GM21515 (cell line): Measurements from ENCODE around the gene BCL7C.
A peak's percentile ranks its signal among the peaks of the same experiment; 100 is the strongest.
"Not testable (repeated sequence)": the region's sequence is repeated elsewhere in the genome, so short reads cannot be mapped to it uniquely, and the experiment has no call there.

ENCODE experiments used
- ATAC-seq: cut with Tn5 transposase; IDR thresholded peaks from one replicate; pipeline ENCODE4 v1.9.1; 2021; ENCODE audit not compliant: unreplicated experiment

The BCL7C gene

DNA sequence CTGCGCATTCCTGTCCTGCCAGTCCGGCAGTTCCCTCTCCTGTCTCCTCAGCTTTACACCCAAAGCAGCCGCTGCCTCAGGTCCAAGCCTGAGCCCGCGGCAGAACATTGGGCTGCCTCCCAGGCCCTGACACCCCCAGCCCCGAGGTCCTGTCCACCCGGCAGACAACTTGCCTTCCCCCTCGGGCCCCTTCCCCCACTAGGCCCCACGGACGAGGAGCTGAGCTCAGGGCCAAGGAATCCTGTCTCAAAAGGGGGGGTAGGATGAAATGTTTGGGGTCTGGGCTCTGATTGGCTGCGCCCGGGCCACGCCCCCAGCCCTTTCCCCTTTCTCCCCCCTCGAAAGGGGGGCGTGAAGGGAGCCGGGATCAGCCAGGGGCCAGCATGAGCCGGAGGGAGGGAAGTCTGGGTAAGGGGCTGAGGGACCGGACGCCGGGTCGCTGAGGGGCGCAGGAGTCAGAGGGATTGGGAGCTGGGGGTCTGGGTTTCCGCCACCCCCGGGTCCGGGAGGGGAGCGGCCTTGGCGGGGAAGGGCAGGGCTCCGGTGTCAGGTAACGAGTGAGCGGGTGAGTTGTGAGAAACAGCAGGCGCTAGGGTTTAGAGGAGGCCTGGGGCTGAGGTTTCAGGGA, 2.5 kb upstream of the BCL7C start, which contains the start of gene CTF1:
CTF1 (plus strand) TSS at position 354 of the 628 bp plus-strand sequence; CDS start at position 384, 30 bp downstream.
- ATAC-seq, result no peak

DNA sequence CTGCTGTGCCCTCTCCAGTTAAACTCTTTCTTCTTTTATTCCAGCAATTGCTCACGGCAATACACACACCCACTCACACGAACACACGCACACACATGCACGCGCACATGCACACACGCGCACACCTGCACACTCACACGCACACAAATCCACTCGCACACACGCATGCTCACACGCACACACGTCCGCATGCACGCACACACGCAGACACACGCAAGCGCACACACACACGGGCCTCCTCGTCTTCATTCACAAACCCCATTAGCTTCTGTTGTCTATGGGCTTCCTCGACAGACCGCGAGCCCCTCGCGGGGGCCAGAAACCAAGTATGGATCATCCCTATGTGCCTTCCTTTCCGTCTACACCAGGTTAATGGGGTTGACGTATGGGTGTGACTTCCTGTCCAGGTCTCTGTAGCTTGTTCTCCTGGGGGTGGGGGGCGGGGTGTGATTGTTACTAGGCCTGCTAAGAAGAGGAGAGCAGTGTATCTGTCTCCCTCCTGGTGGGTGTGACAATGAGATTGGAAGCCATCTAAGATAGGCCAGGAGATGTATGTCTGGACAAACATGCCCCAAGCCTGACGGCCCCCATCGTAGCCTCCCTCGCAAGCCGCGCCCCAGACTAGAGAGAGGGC, 1.9 kb upstream of the BCL7C start:
- no peak for ATAC-seq

DNA sequence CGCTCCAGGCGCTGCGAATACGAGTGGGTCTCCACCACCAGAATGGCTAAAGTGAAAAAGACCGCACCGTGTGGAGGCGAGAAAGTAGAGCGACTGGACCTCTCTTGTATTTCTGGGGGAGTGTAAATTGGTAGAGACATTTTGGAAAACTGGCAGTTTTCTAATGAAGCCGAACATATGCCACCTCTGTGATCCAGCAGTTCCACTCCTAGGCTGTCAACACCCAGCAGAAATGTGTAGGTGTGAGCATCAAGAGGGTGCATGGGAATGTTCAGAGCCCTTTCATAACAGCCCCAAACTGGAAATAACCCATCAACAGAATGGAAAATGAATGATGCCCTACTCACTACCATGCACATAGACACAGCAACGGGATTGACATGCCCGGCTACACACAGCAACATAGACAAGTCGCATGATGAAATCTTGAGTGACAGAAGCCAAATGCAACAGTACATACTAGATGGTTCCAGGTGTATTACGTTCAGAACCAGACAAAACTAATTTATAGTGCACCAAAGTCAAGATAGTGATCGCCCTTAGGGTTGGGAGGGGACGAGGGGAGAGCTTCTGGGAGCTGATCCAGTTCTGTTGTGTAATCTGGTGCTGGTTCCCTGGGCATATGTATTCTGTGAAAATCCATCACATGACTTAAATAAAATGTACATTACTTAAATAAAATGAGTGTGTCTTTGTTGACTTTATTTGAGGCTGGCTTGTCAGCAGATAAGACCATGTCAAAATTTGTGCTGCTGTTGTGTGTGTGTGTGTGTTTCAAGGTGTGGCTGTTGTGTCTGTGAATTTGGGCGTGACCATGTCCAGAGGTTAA, 877 bp upstream of the BCL7C start:
- ATAC-seq, result no peak

DNA sequence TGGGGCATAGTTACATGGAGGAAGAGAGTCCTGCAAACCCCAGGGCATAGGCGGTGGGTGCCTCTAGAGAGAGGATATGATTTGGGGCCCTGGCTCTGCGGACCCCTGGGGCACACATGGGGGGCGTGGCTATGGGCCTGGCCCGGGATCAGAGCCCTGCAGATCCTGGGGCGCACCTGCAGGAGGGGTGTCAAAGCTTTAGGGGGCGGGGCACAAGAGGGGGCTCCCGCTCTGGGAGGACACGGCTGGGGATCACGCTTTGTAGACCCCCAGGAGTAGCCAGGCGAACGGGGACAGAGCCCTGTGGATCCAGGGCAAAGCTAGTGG, 497 bp downstream of the BCL7C start:
- ATAC-seq, result peak; percentile 15

DNA sequence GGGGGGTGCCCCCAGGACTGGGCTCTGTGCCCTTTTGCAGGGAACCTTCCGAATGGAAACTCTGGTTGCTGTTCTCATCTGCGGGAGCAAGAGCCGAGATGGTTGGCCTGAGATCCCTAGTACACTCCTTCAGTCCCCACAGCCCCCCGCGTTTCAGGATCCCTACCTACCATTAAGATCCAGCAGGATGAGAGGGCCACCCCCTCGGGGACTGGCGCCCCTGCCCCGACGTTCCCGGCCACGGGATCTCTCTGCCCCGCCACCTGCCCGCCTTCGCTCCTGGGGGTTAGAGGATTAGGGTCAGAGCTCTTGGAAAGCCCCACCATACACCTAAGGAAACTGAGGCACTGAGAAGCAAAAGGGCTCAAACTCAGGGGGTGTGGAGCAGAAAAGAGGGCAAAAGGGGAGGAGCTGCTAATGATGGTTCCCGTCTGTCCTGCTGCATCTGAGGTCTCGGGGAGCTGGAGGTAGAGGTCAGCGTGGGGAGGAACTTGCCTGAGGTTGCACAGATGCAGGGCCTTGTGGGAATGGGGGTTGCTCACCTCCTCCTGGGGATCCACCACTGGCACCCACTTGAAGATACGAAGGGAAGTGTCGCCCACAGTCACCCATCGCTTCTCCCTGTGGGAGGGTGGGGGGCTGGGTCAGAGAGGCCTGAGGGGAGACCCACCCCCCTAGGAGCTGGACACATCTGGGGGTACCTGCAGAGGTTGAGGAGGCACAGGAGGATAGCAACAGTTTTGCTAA, 1.0 kb downstream of the BCL7C start:
- ATAC-seq, result no peak

DNA sequence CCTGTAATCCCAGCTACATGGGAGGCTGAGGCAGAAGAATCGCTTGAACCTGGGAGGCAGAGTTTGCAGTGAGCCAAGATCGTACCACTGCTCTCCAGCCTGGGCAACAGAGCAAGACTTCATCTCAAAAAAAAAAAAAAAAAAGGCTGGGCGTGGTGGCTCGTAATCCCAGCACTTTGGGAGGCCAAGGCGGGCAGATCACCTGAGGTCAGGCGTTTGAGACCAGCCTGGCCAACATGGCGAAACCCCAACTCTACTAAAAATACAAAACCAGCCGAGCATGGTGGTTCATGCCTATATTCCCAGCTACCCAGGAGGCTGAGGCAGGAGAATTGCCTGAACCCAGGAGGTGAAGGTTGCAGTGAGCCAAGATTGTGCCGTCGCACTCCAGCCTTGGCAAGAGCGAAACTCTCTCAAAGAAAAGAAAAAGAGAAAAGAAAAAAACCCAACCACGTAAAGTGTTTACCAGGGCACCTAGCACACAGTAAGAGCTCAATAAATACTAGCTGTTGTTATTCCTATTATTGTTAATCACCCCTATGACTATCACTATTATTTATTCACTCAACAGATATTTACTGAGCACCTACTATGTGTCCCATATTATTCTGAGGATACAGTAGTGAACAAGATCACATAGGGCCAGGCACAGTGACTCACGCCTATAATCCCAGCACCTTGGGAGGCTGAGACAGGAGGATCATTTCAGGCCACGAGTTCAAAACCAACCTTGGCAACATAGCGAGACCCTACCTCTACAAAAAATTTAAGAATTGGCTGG, 2.6 kb downstream of the BCL7C start:
- not testable (repeated sequence) for ATAC-seq

DNA sequence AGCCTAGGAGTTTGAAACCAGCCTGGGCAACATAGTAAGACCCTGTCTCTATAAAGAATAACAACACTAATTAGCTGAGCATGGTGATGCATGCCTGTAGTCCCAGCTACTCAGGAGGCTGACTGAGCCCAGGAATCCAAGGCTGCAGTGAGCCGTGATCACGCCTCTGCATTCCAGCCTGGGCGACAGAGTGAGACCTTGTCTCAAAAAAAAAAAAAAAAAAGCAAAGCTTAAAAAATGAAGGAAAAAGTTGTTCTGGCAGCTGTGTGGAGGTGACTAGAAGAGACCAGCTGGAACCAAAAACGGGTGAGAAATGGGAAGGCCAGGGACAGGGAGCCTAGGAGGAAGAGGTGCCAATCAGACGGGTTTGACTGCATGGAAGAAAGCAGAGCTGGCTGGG, 4.2 kb downstream of the BCL7C start:
- ATAC-seq, result no peak

DNA sequence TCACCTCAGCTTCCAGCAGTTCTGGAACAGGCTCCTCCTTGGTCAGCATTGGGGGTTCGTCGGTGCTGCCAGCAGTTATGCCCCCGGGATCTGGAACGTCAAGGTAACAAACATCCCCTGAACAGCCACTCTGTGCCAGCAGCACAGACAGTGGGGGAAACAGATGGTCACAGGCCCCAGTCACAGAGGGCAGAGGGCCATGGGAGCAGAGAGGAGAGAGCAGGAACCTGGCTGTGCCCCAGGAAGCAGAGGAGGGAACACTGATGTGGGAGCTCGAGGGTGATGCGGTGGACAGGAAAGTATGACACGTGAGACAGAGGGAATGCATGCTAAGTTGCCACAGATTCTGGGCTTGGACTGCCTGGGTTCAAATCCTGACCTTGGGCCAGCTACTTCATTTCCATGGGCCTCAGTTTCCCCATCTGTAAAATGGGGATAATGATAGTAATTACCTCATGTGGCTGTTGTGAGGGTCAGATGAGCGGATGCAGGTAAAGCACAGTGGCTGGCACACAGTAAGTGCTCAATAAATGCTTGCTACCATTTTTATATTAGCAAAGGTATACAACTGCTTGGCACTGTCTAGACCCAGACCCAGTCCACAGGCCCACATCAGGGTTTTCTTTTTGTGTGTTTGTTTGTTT, 4.9 kb downstream of the BCL7C start:
- no peak for ATAC-seq

DNA sequence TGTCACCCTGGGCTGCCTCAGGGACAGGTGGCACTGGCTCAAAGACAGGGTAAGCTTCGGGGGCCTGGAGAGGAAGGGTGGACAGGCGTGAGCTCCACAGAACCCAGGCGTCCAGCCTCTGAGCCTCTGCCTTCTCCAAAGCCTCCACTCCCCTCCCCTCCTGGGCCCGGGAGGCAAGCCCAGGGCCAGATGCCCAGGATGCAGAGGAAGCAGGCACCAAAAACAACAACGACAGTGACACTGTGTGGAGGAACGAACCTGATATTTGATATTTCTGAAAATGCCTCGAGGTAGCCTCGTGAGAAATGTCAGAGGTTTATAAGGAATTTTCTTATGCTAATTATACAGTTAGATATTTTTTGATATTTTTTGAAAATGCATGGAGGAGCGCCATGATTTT, 6.0 kb downstream of the BCL7C start:
- ATAC-seq, result no peak

DNA sequence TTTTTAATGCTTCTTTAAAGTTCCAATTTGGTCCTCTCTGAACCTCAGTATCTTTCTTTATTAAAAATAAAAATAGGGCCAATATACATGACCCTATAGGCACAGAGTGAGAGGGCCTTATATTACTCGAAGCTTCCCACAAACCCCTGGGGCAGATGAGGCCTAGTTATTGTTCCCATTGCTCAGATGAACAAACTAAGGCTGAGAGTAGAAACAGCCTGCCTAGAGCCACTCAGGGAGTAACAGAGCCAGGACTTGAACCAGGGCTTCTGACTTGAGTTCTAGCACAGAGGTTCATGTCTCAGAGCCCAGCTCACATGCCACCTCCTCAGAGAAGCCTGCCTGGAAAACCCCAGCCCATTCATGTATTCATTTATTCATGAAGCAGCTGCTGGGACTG, 7.7 kb downstream of the BCL7C start:
- no peak for ATAC-seq

DNA sequence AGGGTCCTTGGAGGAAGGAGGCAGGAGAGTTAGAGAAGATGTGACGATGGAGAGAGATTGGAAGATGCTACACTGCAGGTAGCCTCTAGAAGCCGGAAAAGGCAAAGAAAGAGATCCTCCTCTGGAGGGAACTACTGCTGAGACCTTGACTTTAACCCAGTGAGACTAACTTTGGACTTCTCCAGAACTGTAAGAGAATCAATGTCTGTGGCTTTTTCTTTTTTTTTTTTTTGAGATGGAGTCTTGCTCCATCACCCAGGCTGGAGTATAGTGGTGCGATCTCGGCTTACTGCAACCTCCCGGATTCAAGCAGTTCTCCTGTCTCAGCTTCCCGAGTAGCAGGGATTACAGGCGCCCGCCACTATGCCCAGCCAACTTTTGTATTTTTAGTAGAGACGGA, 8.7 kb downstream of the BCL7C start:
- no peak for ATAC-seq

DNA sequence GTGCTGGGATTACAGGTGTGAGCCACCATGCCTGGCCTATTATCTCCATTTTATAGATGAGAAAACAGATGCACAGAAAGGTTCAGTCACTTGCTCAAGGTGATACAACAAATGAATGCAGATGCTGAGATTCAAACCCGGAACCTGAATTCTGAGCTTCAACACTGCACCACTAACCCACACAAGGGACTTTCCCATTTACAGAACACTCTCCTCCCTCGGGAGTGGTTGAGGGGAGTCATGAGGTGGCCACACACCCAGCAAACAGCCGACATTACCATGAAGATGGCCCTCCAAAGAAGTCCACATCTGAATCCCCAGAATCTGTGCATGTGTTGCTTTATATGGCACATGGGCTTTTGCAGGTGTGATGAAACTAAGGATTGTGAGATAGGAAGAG, 9.1 kb downstream of the BCL7C start:
- no peak for ATAC-seq

DNA sequence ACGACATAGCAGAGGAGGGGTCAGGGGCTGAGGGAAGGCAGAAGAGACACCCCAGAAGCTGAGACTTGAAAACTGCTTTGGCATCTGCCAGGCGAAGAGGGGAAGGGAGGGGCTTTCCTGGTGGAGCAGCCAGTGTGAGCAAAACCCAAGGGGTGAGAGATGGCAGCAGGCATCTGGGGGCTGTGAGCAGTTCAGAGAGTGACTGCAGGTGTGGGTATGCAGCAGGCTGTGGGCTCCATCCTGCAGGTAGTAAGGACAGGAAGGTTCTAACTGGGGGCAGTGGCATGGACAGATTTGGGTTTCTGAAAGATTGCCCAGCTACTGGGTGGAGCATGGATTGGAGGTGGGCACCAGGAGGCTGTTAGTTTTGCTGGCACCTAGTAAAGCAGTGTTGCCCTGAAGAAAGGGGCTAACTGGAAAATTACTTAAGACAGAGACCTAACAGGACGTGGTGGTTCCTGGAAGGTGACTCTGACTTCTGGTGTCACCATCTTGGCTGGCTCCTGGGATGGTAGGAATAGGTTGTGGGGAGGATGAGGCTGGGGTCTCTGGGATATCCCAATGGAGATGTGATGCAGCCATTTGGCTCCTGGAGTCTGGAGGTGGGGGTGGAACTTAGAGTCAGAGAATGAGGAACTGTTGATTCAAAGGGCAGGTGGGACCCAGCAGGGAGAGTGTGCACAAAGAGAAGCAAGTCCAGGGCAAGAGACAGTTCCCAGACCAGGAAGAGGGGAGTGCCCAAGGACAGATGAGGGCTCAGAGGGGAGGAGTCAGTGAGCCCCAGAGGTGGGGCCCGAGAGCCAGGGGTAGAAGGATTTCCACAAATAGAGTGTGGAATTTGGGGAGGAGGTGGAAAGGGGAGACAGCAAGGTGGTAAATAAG, 11.2 kb downstream of the BCL7C start:
- no peak for ATAC-seq

DNA sequence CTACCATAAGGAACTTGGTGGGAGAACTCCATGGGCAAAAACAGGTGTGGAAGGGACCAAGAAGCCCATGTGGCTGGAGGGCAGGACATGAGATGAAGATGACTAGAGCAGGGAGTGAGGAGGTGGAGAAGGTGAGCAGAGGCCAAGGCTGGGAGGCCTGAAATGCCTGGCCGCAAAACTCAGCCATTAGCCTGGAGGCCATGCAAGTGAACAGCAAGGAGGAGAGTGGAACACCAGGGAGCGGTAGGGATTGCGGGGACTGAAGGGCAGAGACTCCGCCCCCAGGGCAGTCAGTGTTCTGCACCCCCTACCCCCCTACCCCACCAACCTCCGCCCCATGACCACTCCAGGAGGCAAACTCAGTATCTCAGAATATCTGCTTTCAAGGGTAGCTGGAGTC, 17.0 kb downstream of the BCL7C start:
- ATAC-seq, result no peak

DNA sequence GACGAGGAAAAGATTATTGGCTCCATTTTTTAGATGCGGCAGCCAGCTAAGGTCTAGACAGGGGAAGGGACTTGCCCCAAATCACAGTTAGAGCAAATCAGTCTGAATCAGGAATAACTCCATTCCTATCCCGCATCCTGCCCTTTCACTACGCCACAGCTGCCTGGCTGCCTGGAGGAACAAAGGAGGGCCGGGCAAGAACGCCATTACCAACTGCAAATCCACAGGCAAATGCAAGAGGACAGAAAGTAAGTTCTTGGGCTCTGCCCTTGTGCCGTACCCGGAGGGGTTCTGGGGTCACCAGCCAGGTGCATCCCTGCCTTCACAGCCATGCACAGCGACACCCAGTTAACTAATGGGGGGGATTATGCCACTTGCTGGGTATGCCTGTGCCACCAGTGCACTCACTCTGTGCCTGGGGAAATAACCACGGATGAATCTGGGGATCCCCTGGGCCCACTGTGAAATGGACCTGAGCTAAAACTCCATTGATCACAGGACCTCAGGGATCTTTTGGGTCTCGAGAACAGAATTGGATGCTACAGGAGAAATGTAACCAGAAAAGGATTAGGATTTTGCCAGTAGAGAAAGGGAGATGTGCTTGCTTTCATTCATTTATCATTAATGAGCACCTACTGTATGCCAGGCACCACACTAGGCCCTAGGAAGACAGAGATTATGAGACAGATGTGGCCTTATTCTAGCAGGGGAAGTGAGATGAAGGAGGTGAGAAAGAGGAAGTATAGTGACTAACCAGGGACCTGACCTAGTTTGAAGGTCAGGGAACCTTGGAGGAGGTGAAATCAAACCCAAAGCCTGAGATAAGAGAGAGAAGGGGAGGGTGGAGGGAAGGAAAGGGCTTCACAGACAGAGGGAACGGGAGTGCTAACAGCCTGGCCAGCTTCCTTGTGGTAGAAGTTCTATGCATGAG, 17.7 kb downstream of the BCL7C start:
- ATAC-seq, result peak; percentile 2

DNA sequence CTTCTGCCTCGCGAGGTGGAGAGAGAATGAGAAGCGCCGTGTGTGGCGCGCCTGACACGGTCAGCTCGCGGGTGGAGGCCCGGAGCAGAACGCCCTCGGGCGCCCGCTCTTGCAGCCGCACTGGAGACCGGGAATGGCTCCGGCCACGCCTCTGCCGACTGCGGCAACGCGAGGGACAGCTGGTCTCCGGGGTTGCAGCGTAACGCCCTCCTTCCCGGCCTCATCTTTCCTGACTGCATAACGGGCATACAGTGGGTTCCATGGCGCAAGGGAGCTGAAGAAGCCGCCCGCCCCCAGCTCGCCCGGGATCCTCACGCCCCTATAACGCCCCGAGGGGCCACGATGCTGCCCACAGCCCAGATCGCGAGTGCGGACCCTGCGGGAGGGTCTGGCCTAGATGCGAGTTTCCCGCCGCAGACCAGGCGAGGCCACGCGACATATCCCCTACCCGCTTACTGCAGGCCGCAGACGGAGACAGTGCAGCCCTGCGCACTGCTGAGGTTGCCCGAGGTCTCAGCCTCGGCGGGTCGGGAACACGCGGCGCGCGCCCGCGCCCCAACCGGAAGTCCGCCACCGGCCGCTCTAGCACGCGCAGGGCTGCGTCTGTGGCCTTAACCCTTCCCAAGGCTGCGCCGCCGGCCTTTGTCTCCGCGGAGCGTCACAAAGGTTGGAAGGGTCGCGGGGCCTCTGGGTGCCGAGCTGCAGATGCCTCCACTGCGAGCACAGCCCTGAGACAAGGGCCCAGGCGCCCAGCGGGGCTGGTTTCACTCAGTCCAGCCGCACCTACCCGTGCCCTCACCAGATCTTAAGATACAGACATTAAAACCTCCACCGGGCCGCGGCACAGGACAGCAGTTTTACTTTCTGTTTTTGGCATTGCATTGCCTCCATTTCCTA, 18.8 kb downstream of the BCL7C start:
- ATAC-seq, result peak; percentile 64

DNA sequence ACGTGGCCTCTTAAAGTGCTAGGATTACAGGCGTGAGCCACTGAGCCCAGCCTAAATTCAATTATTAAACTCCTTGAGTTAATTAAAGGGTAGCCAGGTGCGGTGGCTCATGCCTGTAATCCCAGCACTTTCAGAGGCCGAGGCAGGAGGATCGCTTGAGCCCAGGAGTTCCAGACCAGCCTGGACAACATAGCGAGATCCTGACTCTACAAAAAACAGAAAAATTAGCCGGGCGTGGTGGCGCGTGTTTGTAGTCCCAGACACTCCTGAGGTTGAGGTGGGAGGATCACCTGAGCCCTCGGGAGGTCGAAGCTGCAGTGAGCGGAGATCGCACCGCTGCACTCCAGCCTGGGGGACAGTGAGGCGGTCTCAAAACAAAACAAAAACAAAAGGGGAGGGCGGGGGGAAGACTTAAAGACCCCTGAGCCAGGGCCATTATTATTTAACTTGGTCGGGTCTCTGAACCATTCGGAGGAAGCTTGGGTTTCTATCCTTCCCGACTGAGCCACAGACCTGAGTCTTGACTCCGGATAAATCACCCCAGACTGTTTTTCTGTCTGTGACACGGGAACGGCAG, 19.5 kb downstream of the BCL7C start:
- no peak for ATAC-seq
